Measurements from ENCODE around the gene HPRT1.

The HPRT1 gene

GRCh38 chrX:134501941-134502340 lies 42.0 kb downstream of the HPRT1 start:
- Mint-ChIP-seq H3K4me1 (ENCODE audit: low read depth) (no peaks in the 10 kb centered on the region), H3K27ac (no peak overlapping the region), H3K36me3 (ENCODE audit: low read depth) (peaks cover 21% of the 10 kb centered on the region), H3K9me3 (no peaks in the 10 kb centered on the region), H3K27me3 (ENCODE audit: low read depth) (no peaks in the 10 kb centered on the region), H3K4me3 (no peak overlapping the region)
- no peak for DNase-seq (ENCODE audit: low spot score)

- H3K4me3 Mint-ChIP-seq, result no peak overlapping the region
- DNase-seq (ENCODE audit: low spot score), result no peak
- H3K9me3 Mint-ChIP-seq, result no peaks in the 10 kb centered on the region
- H3K36me3 Mint-ChIP-seq (ENCODE audit: low read depth), result peaks cover 21% of the 10 kb centered on the region
- no peak overlapping the region for H3K27ac Mint-ChIP-seq
- no peaks in the 10 kb centered on the region for H3K27me3 Mint-ChIP-seq (ENCODE audit: low read depth)
- H3K4me1 Mint-ChIP-seq (ENCODE audit: low read depth), result no peaks in the 10 kb centered on the region
Measured at GRCh38 chrX:134502686-134503085, 42.7 kb downstream of the HPRT1 start.

- Mint-ChIP-seq H3K9me3 (no peaks in the 10 kb centered on the region), H3K36me3 (ENCODE audit: low read depth) (peaks cover 2% of the 10 kb centered on the region), H3K27me3 (ENCODE audit: low read depth) (no peaks in the 10 kb centered on the region), H3K4me1 (ENCODE audit: low read depth) (no peaks in the 10 kb centered on the region), H3K27ac (no peak overlapping the region), H3K4me3 (no peak overlapping the region)
- DNase-seq (ENCODE audit: low spot score), result no peak
Measured at GRCh38 chrX:134512566-134512965, 52.6 kb downstream of the HPRT1 start.

GRCh38 chrX:134513091-134513490 lies 53.1 kb downstream of the HPRT1 start:
- Mint-ChIP-seq H3K27ac (no peak overlapping the region), H3K4me3 (no peak overlapping the region), H3K4me1 (ENCODE audit: low read depth) (no peaks in the 10 kb centered on the region), H3K27me3 (ENCODE audit: low read depth) (no peaks in the 10 kb centered on the region), H3K9me3 (no peaks in the 10 kb centered on the region), H3K36me3 (ENCODE audit: low read depth) (peaks cover 2% of the 10 kb centered on the region)
- no peak for DNase-seq (ENCODE audit: low spot score)

GRCh38 chrX:134520860-134521390 lies 61.0 kb downstream of the HPRT1 start:
- Mint-ChIP-seq H3K4me1 (ENCODE audit: low read depth) (peaks cover 6% of the 10 kb centered on the region), H3K27ac (no peak overlapping the region)

GRCh38 chrX:134524181-134524580 lies 64.2 kb downstream of the HPRT1 start:
- no peaks in the 10 kb centered on the region for H3K9me3 Mint-ChIP-seq
- H3K27ac Mint-ChIP-seq, result no peak overlapping the region
- H3K4me3 Mint-ChIP-seq, result no peak overlapping the region
- no peaks in the 10 kb centered on the region for H3K27me3 Mint-ChIP-seq (ENCODE audit: low read depth)
- H3K4me1 Mint-ChIP-seq (ENCODE audit: low read depth), result peaks cover 6% of the 10 kb centered on the region
- DNase-seq (ENCODE audit: low spot score), result no peak
- H3K36me3 Mint-ChIP-seq (ENCODE audit: low read depth), result peaks cover 3% of the 10 kb centered on the region

More at GRCh38 chrX:134520860-134521390, 61.0 kb downstream of the HPRT1 start:
- Mint-ChIP-seq H3K36me3 (ENCODE audit: low read depth) (peaks cover 4% of the 10 kb centered on the region), H3K4me3 (no peak overlapping the region), H3K9me3 (no peaks in the 10 kb centered on the region), H3K27me3 (ENCODE audit: low read depth) (no peaks in the 10 kb centered on the region)
- no peak for DNase-seq (ENCODE audit: low spot score)

GRCh38 chrX:134525086-134525792 lies 65.3 kb downstream of the HPRT1 start:
- Mint-ChIP-seq H3K4me1 (ENCODE audit: low read depth) (peaks cover 6% of the 10 kb centered on the region), H3K36me3 (ENCODE audit: low read depth) (no peaks in the 10 kb centered on the region), H3K27me3 (ENCODE audit: low read depth) (no peaks in the 10 kb centered on the region)

GRCh38 chrX:134526399-134526798 lies 66.4 kb downstream of the HPRT1 start:
- Mint-ChIP-seq H3K4me1 (ENCODE audit: low read depth) (peaks cover 6% of the 10 kb centered on the region), H3K4me3 (no peak overlapping the region), H3K27me3 (ENCODE audit: low read depth) (no peaks in the 10 kb centered on the region), H3K36me3 (ENCODE audit: low read depth) (no peaks in the 10 kb centered on the region), H3K27ac (no peak overlapping the region), H3K9me3 (no peaks in the 10 kb centered on the region)
- DNase-seq (ENCODE audit: low spot score), result no peak

More at GRCh38 chrX:134525086-134525792, 65.3 kb downstream of the HPRT1 start:
- Mint-ChIP-seq H3K4me3 (no peak overlapping the region), H3K9me3 (no peaks in the 10 kb centered on the region), H3K27ac (no peak overlapping the region)
- no peak for DNase-seq (ENCODE audit: low spot score)

GRCh38 chrX:134528960-134529359 lies 69.0 kb downstream of the HPRT1 start:
- Mint-ChIP-seq H3K4me1 (ENCODE audit: low read depth) (no peaks in the 10 kb centered on the region), H3K9me3 (no peaks in the 10 kb centered on the region), H3K27me3 (ENCODE audit: low read depth) (no peaks in the 10 kb centered on the region), H3K27ac (no peak overlapping the region), H3K36me3 (ENCODE audit: low read depth) (no peaks in the 10 kb centered on the region), H3K4me3 (no peak overlapping the region)
- DNase-seq (ENCODE audit: low spot score), result no peak

GRCh38 chrX:134529481-134529880 lies 69.5 kb downstream of the HPRT1 start:
- no peak for DNase-seq (ENCODE audit: low spot score)
- Mint-ChIP-seq H3K36me3 (ENCODE audit: low read depth) (no peaks in the 10 kb centered on the region), H3K27ac (no peak overlapping the region), H3K4me3 (no peak overlapping the region), H3K27me3 (ENCODE audit: low read depth) (no peaks in the 10 kb centered on the region), H3K9me3 (no peaks in the 10 kb centered on the region), H3K4me1 (ENCODE audit: low read depth) (no peaks in the 10 kb centered on the region)

GRCh38 chrX:134530845-134531244 lies 70.9 kb downstream of the HPRT1 start:
- no peak overlapping the region for H3K4me3 Mint-ChIP-seq

GRCh38 chrX:134533352-134533751 lies 73.4 kb downstream of the HPRT1 start:
- Mint-ChIP-seq H3K27ac (no peak overlapping the region), H3K36me3 (ENCODE audit: low read depth) (no peaks in the 10 kb centered on the region), H3K9me3 (no peaks in the 10 kb centered on the region), H3K4me3 (no peak overlapping the region), H3K4me1 (ENCODE audit: low read depth) (peaks cover 2% of the 10 kb centered on the region), H3K27me3 (ENCODE audit: low read depth) (no peaks in the 10 kb centered on the region)
- DNase-seq (ENCODE audit: low spot score), result no peak

More at GRCh38 chrX:134530845-134531244, 70.9 kb downstream of the HPRT1 start:
- no peak for DNase-seq (ENCODE audit: low spot score)
- no peaks in the 10 kb centered on the region for H3K9me3 Mint-ChIP-seq
- H3K4me1 Mint-ChIP-seq (ENCODE audit: low read depth), result no peaks in the 10 kb centered on the region
- no peaks in the 10 kb centered on the region for H3K27me3 Mint-ChIP-seq (ENCODE audit: low read depth)
- H3K27ac Mint-ChIP-seq, result no peak overlapping the region
- H3K36me3 Mint-ChIP-seq (ENCODE audit: low read depth), result no peaks in the 10 kb centered on the region

- H3K4me3 Mint-ChIP-seq, result no peak overlapping the region
- no peaks in the 10 kb centered on the region for H3K27me3 Mint-ChIP-seq (ENCODE audit: low read depth)
Measured at GRCh38 chrX:134533952-134534351, 74.0 kb downstream of the HPRT1 start.

GRCh38 chrX:134537179-134537955 lies 77.4 kb downstream of the HPRT1 start:
- Mint-ChIP-seq H3K9me3 (no peaks in the 10 kb centered on the region), H3K4me3 (no peak overlapping the region), H3K36me3 (ENCODE audit: low read depth) (no peaks in the 10 kb centered on the region), H3K4me1 (ENCODE audit: low read depth) (peaks cover 5% of the 10 kb centered on the region), H3K27me3 (ENCODE audit: low read depth) (no peaks in the 10 kb centered on the region), H3K27ac (no peak overlapping the region)
- no peak for DNase-seq (ENCODE audit: low spot score)

More at GRCh38 chrX:134533952-134534351, 74.0 kb downstream of the HPRT1 start:
- Mint-ChIP-seq H3K9me3 (no peaks in the 10 kb centered on the region), H3K36me3 (ENCODE audit: low read depth) (no peaks in the 10 kb centered on the region), H3K4me1 (ENCODE audit: low read depth) (peaks cover 2% of the 10 kb centered on the region), H3K27ac (no peak overlapping the region)
- DNase-seq (ENCODE audit: low spot score), result no peak
